Hepatocyte (in vitro differentiated cells): Measurements from ENCODE around the gene DYNC1LI2. TPM values are rescaled to one million over a fixed set of nuclear protein-coding genes. Genes with fewer than 3 reads are reported as not detected.

Experiments used
- DNase-seq: peaks from one replicate; pipeline ENCODE4 v3.0.0-alpha.2; 2016; ENCODE audit warnings: low spot score
- H2AFZ ChIP-seq: fragments of 200-600 bp; sonication (generic); 2 replicates; pipeline ENCODE4 v1.6.0; 2016; ENCODE audit warnings: antibody characterized with exemption, mild to moderate bottlenecking
- H3K27ac ChIP-seq: fragments of 200-600 bp; sonication (generic); 2 replicates; pipeline ENCODE4 v1.5.1; 2016; ENCODE audit warnings: mild to moderate bottlenecking
- H3K27me3 ChIP-seq: fragments of 200-600 bp; sonication (generic); 2 replicates; pipeline ENCODE4 v1.6.1; 2016
- H3K36me3 ChIP-seq: fragments of 200-600 bp; sonication (generic); replicated peaks from 2 replicates; pipeline ENCODE4 v1.5.1; 2016; ENCODE audit warnings: low read depth; ENCODE audit not compliant: insufficient read depth
- H3K4me1 ChIP-seq: fragments of 200-600 bp; sonication (generic); 2 replicates; pipeline ENCODE4 v1.5.1; 2016; ENCODE audit warnings: mild to moderate bottlenecking, moderate library complexity; ENCODE audit not compliant: insufficient read depth
- H3K4me2 ChIP-seq: fragments of 200-600 bp; sonication (generic); 2 replicates; pipeline ENCODE4 v1.6.0; 2016
- H3K4me3 ChIP-seq: fragments of 200-600 bp; sonication (generic); 2 replicates; pipeline ENCODE4 v1.5.1; 2016; ENCODE audit warnings: mild to moderate bottlenecking
- H3K79me2 ChIP-seq: fragments of 200-600 bp; sonication (generic); 2 replicates; pipeline ENCODE4 v1.6.0; 2017; ENCODE audit warnings: mild to moderate bottlenecking
- H3K9me2 ChIP-seq: fragments of 200-600 bp; sonication (generic); replicated peaks from 2 replicates; pipeline ENCODE4 v1.6.0; 2017; ENCODE audit warnings: mild to moderate bottlenecking; ENCODE audit not compliant: insufficient read depth
- H3K9me3 ChIP-seq: fragments of 200-600 bp; sonication (generic); 2 replicates; pipeline ENCODE4 v1.5.1; 2016; ENCODE audit warnings: low read depth, mild to moderate bottlenecking
- H4K20me1 ChIP-seq: fragments of 200-600 bp; sonication (generic); 2 replicates; pipeline ENCODE4 v1.6.0; 2016; ENCODE audit warnings: mild to moderate bottlenecking; ENCODE audit not compliant: insufficient read depth, poor library complexity, severe bottlenecking
- EZH2 ChIP-seq: fragments of 200-600 bp; sonication (generic); IDR thresholded peaks from 2 replicates; pipeline ENCODE4 v1.6.1; 2016; ENCODE audit warnings: antibody characterized with exemption, mild to moderate bottlenecking, borderline replicate concordance
- EZH2phosphoT487 ChIP-seq: fragments of 200-600 bp; sonication (generic); IDR thresholded peaks from one replicate; pipeline ENCODE4 v1.6.1; 2018; ENCODE audit warnings: antibody characterized with exemption, mild to moderate bottlenecking, low read depth, moderate library complexity; ENCODE audit not compliant: unreplicated experiment, severe bottlenecking
- WGBS: methylation state at CpG from one replicate; pipeline ENCODE4 v1.1.6; 2016; ENCODE audit warnings: low lambda C conversion rate; ENCODE audit errors: missing lambda C conversion rate; 5-methylcytosine and 5-hydroxymethylcytosine counted together
- polyA plus RNA-seq: library from polyadenylated mRNA; unstranded; fragments of >200 nt; fragmentation: Nextera tagmentation; extraction: Ambion mirVana; gene quantifications from 2 replicates; pipeline ENCODE4 v1.2.1, GENCODE V29; 2016
- total RNA-seq: library from RNA; depleted of rRNA; stranded (reverse); fragments of >200 nt; gene quantifications from 2 replicates; pipeline ENCODE4 v1.2.3, GENCODE V29; 2014
- TF ChIP-seq, protein P1 (sequence below): fragments of 200-600 bp; sonication (generic); IDR thresholded peaks from 2 replicates; pipeline ENCODE4 v1.5.1; 2016; ENCODE audit warnings: antibody characterized with exemption, mild to moderate bottlenecking; ENCODE audit not compliant: poor library complexity

Gene DYNC1LI2
- total and polyA plus RNA-seq, 2 experiments from 2014 or later: 97.3 to 99.1 TPM

GRCh38 chr16:66677179-66677578 lies 74.2 kb downstream of the DYNC1LI2 start:
- Histone ChIP-seq H3K36me3 (no peaks in the 10 kb centered on the region), H3K9me3 (no peaks in the 10 kb centered on the region), H3K27me3 (no peaks in the 10 kb centered on the region), H3K27ac (no peak overlapping the region), H3K4me1 (peaks cover 8% of the 10 kb centered on the region), H3K4me3 (no peak overlapping the region), H3K79me2 (peaks cover 77% of the 10 kb centered on the region), H2AFZ (no peak overlapping the region), H4K20me1 (no peaks in the 10 kb centered on the region), H3K9me2 (no peaks in the 10 kb centered on the region), H3K4me2 (no peak overlapping the region)
- WGBS: 91% methylated on average over 7 of the region's 7 CpGs
- TF ChIP-seq EZH2 (no peak), EZH2phosphoT487 (no peak)
- TF ChIP-seq, protein P1, sequence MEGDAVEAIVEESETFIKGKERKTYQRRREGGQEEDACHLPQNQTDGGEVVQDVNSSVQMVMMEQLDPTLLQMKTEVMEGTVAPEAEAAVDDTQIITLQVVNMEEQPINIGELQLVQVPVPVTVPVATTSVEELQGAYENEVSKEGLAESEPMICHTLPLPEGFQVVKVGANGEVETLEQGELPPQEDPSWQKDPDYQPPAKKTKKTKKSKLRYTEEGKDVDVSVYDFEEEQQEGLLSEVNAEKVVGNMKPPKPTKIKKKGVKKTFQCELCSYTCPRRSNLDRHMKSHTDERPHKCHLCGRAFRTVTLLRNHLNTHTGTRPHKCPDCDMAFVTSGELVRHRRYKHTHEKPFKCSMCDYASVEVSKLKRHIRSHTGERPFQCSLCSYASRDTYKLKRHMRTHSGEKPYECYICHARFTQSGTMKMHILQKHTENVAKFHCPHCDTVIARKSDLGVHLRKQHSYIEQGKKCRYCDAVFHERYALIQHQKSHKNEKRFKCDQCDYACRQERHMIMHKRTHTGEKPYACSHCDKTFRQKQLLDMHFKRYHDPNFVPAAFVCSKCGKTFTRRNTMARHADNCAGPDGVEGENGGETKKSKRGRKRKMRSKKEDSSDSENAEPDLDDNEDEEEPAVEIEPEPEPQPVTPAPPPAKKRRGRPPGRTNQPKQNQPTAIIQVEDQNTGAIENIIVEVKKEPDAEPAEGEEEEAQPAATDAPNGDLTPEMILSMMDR: no peak
- DNase-seq: no peak

DNA sequence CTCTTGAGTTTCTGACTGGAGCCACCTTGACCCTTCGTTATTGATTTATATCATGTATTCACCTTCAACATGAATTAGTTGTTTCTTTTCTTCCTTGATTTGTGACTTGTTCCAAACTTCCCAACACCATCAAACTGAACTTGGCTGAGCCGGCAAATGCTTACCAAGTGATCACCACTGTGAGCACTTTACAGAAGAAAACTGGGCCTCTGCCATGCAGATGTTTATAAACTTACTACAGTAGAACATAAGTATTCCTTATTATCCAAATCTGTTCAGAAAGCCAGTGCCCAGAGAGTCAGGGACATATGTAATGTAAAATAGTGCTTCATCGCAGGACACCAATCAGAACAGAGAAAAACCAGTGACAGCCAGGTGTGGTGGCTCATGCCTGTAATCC lies 74.8 kb downstream of the DYNC1LI2 start:
- H3K4me1 ChIP-seq: peaks cover 8% of the 10 kb centered on the region
- H3K79me2 ChIP-seq: peaks cover 71% of the 10 kb centered on the region
- H3K27ac ChIP-seq: no peak overlapping the region
- H3K27me3 ChIP-seq: no peaks in the 10 kb centered on the region
- H3K4me2 ChIP-seq: no peak overlapping the region
- no peaks in the 10 kb centered on the region for H3K9me2 ChIP-seq
- H3K4me3 ChIP-seq: no peak overlapping the region
- no peak overlapping the region for H2AFZ ChIP-seq
- TF ChIP-seq EZH2 (no peak), EZH2phosphoT487 (no peak)
- TF ChIP-seq, protein P1: no peak
- no peaks in the 10 kb centered on the region for H3K36me3 ChIP-seq
- 85% methylated on average over 3 of the region's 3 CpGs for WGBS
- no peaks in the 10 kb centered on the region for H4K20me1 ChIP-seq
- no peaks in the 10 kb centered on the region for H3K9me3 ChIP-seq
- DNase-seq: no peak

DNA sequence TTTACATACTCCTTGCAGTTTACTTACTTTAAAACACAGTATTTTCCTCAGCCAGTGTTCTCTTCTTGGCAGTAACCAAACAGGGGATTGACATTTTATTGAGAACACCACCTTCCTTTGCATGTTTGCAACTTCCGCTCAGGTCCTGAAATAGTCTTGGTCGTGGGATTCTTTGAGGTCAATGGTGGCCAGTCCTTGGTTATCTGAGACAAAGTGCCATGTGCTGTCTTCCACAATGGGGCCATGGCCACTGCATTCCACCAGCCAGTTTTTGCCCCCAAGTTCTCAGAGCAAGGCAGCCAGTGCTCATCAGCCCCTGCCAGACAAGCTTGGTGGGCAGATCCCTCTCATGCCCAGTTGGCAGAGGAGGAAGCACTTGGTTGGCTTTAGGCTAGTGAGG lies 77.7 kb downstream of the DYNC1LI2 start:
- Histone ChIP-seq H3K4me3 (no peak overlapping the region), H3K79me2 (peaks cover 64% of the 10 kb centered on the region), H3K4me1 (peaks cover 8% of the 10 kb centered on the region), H2AFZ (no peak overlapping the region), H3K9me2 (no peaks in the 10 kb centered on the region), H3K4me2 (no peak overlapping the region), H3K36me3 (no peaks in the 10 kb centered on the region), H4K20me1 (no peaks in the 10 kb centered on the region), H3K9me3 (no peaks in the 10 kb centered on the region), H3K27ac (no peak overlapping the region), H3K27me3 (no peaks in the 10 kb centered on the region)
- 86% methylated on average over 2 of the region's 2 CpGs for WGBS
- TF ChIP-seq, protein P1: no peak
- TF ChIP-seq EZH2 (no peak), EZH2phosphoT487 (no peak)
- no peak for DNase-seq

Other genes starting within 250 kb of the DYNC1LI2 start
- gene TK2, start 201.5 kb downstream of the DYNC1LI2 start, total RNA-seq: 14.3 and 15.9 TPM in 2 replicates
- 10.1 and 12.5 TPM in 2 replicates for gene TK2, start 201.5 kb downstream of the DYNC1LI2 start, polyA plus RNA-seq
- 39.9 and 69.1 TPM in 2 replicates for gene CKLF, start 199.0 kb downstream of the DYNC1LI2 start, total RNA-seq
- gene CKLF, start 199.0 kb downstream of the DYNC1LI2 start, polyA plus RNA-seq: 50.7 and 53.5 TPM in 2 replicates
- gene CMTM1, start 185.2 kb downstream of the DYNC1LI2 start, total RNA-seq: 1.4 TPM in 1 of 2 replicates, not detected in the other
- gene CMTM1, start 185.2 kb downstream of the DYNC1LI2 start, polyA plus RNA-seq: 1.8 and 2.9 TPM in 2 replicates
- not detected in 2 replicates for gene CMTM2, start 172.1 kb downstream of the DYNC1LI2 start, total RNA-seq
- gene CMTM2, start 172.1 kb downstream of the DYNC1LI2 start, polyA plus RNA-seq: 0.32 and 0.60 TPM in 2 replicates
- 28.3 and 32.5 TPM in 2 replicates for gene CMTM3, start 146.9 kb downstream of the DYNC1LI2 start, total RNA-seq
- 55.1 and 75.1 TPM in 2 replicates for gene CMTM3, start 146.9 kb downstream of the DYNC1LI2 start, polyA plus RNA-seq
- 77.9 and 84.8 TPM in 2 replicates for gene CMTM4, start 54.9 kb downstream of the DYNC1LI2 start, total RNA-seq
- 17.4 and 19.2 TPM in 2 replicates for gene CMTM4, start 54.9 kb downstream of the DYNC1LI2 start, polyA plus RNA-seq
- gene TERB1, start 50.0 kb upstream of the DYNC1LI2 start, total RNA-seq: 0.07 TPM in 1 of 2 replicates, not detected in the other
- gene TERB1, start 50.0 kb upstream of the DYNC1LI2 start, polyA plus RNA-seq: not detected in 2 replicates
- gene NAE1, start 79.4 kb upstream of the DYNC1LI2 start, total RNA-seq: 68.5 and 72.6 TPM in 2 replicates
- gene NAE1, start 79.4 kb upstream of the DYNC1LI2 start, polyA plus RNA-seq: 58.7 and 60.3 TPM in 2 replicates
- gene CA7, start 92.8 kb upstream of the DYNC1LI2 start, total RNA-seq: 2.5 and 3.3 TPM in 2 replicates
- 0.25 and 3.3 TPM in 2 replicates for gene CA7, start 92.8 kb upstream of the DYNC1LI2 start, polyA plus RNA-seq
- 9.7 and 17.7 TPM in 2 replicates for gene PDP2, start 128.9 kb upstream of the DYNC1LI2 start, total RNA-seq
- 3.5 and 5.2 TPM in 2 replicates for gene PDP2, start 128.9 kb upstream of the DYNC1LI2 start, polyA plus RNA-seq
- 2.9 and 3.2 TPM in 2 replicates for gene CDH16, start 167.3 kb upstream of the DYNC1LI2 start, total RNA-seq
- 2.2 and 4.4 TPM in 2 replicates for gene CDH16, start 167.3 kb upstream of the DYNC1LI2 start, polyA plus RNA-seq
- gene RRAD, start 173.9 kb upstream of the DYNC1LI2 start, total RNA-seq: 8.2 and 8.8 TPM in 2 replicates
- 16.3 and 27.6 TPM in 2 replicates for gene RRAD, start 173.9 kb upstream of the DYNC1LI2 start, polyA plus RNA-seq
- 106 and 131 TPM in 2 replicates for gene CIAO2B, start 182.8 kb upstream of the DYNC1LI2 start, total RNA-seq
- gene CIAO2B, start 182.8 kb upstream of the DYNC1LI2 start, polyA plus RNA-seq: 147 and 154 TPM in 2 replicates
- gene CES2, start 183.9 kb upstream of the DYNC1LI2 start, total RNA-seq: 52.6 and 52.8 TPM in 2 replicates
- 67.7 and 72.8 TPM in 2 replicates for gene CES2, start 183.9 kb upstream of the DYNC1LI2 start, polyA plus RNA-seq
- gene CES3, start 209.7 kb upstream of the DYNC1LI2 start, total RNA-seq: 1.2 and 1.7 TPM in 2 replicates
- gene CES3, start 209.7 kb upstream of the DYNC1LI2 start, polyA plus RNA-seq: 3.4 and 3.8 TPM in 2 replicates
- 7.2 and 12.3 TPM in 2 replicates for gene CES4A, start 237.0 kb upstream of the DYNC1LI2 start, total RNA-seq
- 11.8 and 17.9 TPM in 2 replicates for gene CES4A, start 237.0 kb upstream of the DYNC1LI2 start, polyA plus RNA-seq